WTC11 (cell line): ENCODE measurements around the gene IL1RAPL1. TPM values are rescaled to one million over a fixed set of nuclear protein-coding genes. Genes with fewer than 3 reads are reported as not detected.

Experiments
- ATAC-seq: fragments of 200-7000 bp; cut with Tn5 transposase; 2 replicates; pipeline ENCODE4 v1.10.0; 2021; ENCODE audit warnings: mild to moderate bottlenecking, moderate library complexity
- CTCF ChIA-PET: fragments of 300-600 bp; sonication (Branson Sonifier 250); formaldehyde crosslinking; loops from one replicate; lab custom pipeline; 2021; ENCODE audit warnings: antibody characterized with exemption; lab: Charles Lee
- POLR2A ChIA-PET: fragments of 350-600 bp; sonication (Branson Sonifier 250); formaldehyde crosslinking; loops from one replicate; lab custom pipeline; 2021; ENCODE audit warnings: antibody characterized with exemption; lab: Charles Lee
- DNase-seq: peaks from one replicate; pipeline ENCODE4 v3.0.0; 2021; ENCODE audit warnings: low spot score
- H3K27ac Mint-ChIP-seq: 2 replicates; pipeline ENCODE4 v1.8.0; 2021; ENCODE audit warnings: mixed read lengths
- H3K27me3 Mint-ChIP-seq: 2 replicates; pipeline ENCODE4 v1.8.0; 2021; ENCODE audit warnings: low read depth, mild to moderate bottlenecking, moderate library complexity, mixed read lengths
- H3K36me3 Mint-ChIP-seq: 2 replicates; pipeline ENCODE4 v1.8.0; 2021; ENCODE audit warnings: mixed read lengths
- H3K4me1 Mint-ChIP-seq: 2 replicates; pipeline ENCODE4 v1.8.0; 2022; ENCODE audit warnings: mixed read lengths
- H3K4me3 Mint-ChIP-seq: 2 replicates; pipeline ENCODE4 v1.8.0; 2021; ENCODE audit warnings: mild to moderate bottlenecking, moderate library complexity, mixed read lengths
- H3K9me3 Mint-ChIP-seq: 2 replicates; pipeline ENCODE4 v1.8.0; 2021; ENCODE audit warnings: mixed read lengths
- AR ChIP-seq: fragments of 250-450 bp; sonication (Bioruptor Pico); IDR thresholded peaks from 2 replicates; pipeline ENCODE4 v1.9.0; 2021; ENCODE audit warnings: mild to moderate bottlenecking
- ATF3 ChIP-seq: sonication (generic); formaldehyde crosslinking; conservative IDR thresholded peaks from 2 replicates; pipeline ENCODE4 v1.8.1; 2022; ENCODE audit warnings: mild to moderate bottlenecking, missing genetic modification reagents
- ATF6 ChIP-seq: sonication (generic); formaldehyde crosslinking; IDR thresholded peaks from 2 replicates; pipeline ENCODE4 v1.8.1; 2023; ENCODE audit warnings: mild to moderate bottlenecking, missing genetic modification reagents
- CBFB ChIP-seq: sonication (generic); formaldehyde crosslinking; IDR thresholded peaks from 2 replicates; pipeline ENCODE4 v1.8.1; 2022; ENCODE audit warnings: mild to moderate bottlenecking, low read depth, missing genetic modification reagents
- FOXK1 ChIP-seq: sonication (generic); formaldehyde crosslinking; IDR thresholded peaks from 2 replicates; pipeline ENCODE4 v1.8.0; 2022; ENCODE audit warnings: mild to moderate bottlenecking, moderate library complexity, missing genetic modification reagents
- FOXP1 ChIP-seq: sonication (generic); formaldehyde crosslinking; IDR thresholded peaks from 2 replicates; pipeline ENCODE4 v1.8.0; 2022; ENCODE audit warnings: missing genetic modification reagents, mild to moderate bottlenecking, moderate library complexity, borderline replicate concordance
- GRHL2 ChIP-seq: fragments of 250-450 bp; sonication (Bioruptor Pico); IDR thresholded peaks from 2 replicates; pipeline ENCODE4 v1.8.0; 2022; ENCODE audit warnings: mild to moderate bottlenecking, moderate library complexity; ENCODE audit not compliant: insufficient replicate concordance, severe bottlenecking
- HMGA2 ChIP-seq: fragments of 250-450 bp; sonication (Bioruptor Pico); IDR thresholded peaks from 2 replicates; pipeline ENCODE4 v1.4.0; 2021; ENCODE audit warnings: mild to moderate bottlenecking, moderate library complexity
- NFATC4 ChIP-seq: fragments of 250-450 bp; sonication (Bioruptor Pico); IDR thresholded peaks from 2 replicates; pipeline ENCODE4 v1.9.0; 2021; ENCODE audit warnings: mild to moderate bottlenecking
- NFYB ChIP-seq: sonication (generic); formaldehyde crosslinking; conservative IDR thresholded peaks from 2 replicates; pipeline ENCODE4 v1.8.0; 2022; ENCODE audit warnings: low read depth, missing genetic modification reagents
- NR2C2 ChIP-seq: sonication (generic); formaldehyde crosslinking; IDR thresholded peaks from 2 replicates; pipeline ENCODE4 v1.8.0; 2022; ENCODE audit warnings: mild to moderate bottlenecking, missing genetic modification reagents
- RELA ChIP-seq: sonication (generic); formaldehyde crosslinking; IDR thresholded peaks from 2 replicates; pipeline ENCODE4 v1.8.1; 2022; ENCODE audit warnings: missing genetic modification reagents, mild to moderate bottlenecking, borderline replicate concordance
- SMAD4 ChIP-seq: sonication (generic); formaldehyde crosslinking; IDR thresholded peaks from 2 replicates; pipeline ENCODE4 v1.8.0; 2022; ENCODE audit warnings: mild to moderate bottlenecking, missing genetic modification reagents
- SP1 ChIP-seq: sonication (generic); formaldehyde crosslinking; conservative IDR thresholded peaks from 2 replicates; pipeline ENCODE4 v1.8.1; 2022; ENCODE audit warnings: missing genetic modification reagents
- USF2 ChIP-seq: sonication (generic); formaldehyde crosslinking; IDR thresholded peaks from 2 replicates; pipeline ENCODE4 v1.8.1; 2023; ENCODE audit warnings: mild to moderate bottlenecking, missing genetic modification reagents, moderate library complexity
- ZNF671 ChIP-seq: fragments of 250-450 bp; sonication (Bioruptor Pico); IDR thresholded peaks from 2 replicates; pipeline ENCODE4 v1.8.0; 2021; ENCODE audit warnings: mild to moderate bottlenecking
- total RNA-seq: library from RNA; stranded (reverse); gene quantifications from 3 replicates; pipeline ENCODE4 v1.2.3, GENCODE V29; 2021
- TF ChIP-seq, protein P1 (sequence below): fragments of 250-450 bp; sonication (Bioruptor Pico); conservative IDR thresholded peaks from 2 replicates; pipeline ENCODE4 v1.9.0; 2021; ENCODE audit warnings: mild to moderate bottlenecking
- TF ChIP-seq, protein P2 (sequence below): sonication (generic); formaldehyde crosslinking; IDR thresholded peaks from 2 replicates; pipeline ENCODE4 v1.8.1; 2022; ENCODE audit warnings: low read depth, mild to moderate bottlenecking, moderate library complexity, missing genetic modification reagents, borderline replicate concordance
- TF ChIP-seq, protein P3 (sequence below): sonication (generic); formaldehyde crosslinking; IDR thresholded peaks from 2 replicates; pipeline ENCODE4 v1.8.0; 2023; ENCODE audit warnings: missing genetic modification reagents, mild to moderate bottlenecking, borderline replicate concordance

IL1RAPL1 gene
- total RNA-seq, 1 experiment from 2014 or later = 0.13 TPM

DNA sequence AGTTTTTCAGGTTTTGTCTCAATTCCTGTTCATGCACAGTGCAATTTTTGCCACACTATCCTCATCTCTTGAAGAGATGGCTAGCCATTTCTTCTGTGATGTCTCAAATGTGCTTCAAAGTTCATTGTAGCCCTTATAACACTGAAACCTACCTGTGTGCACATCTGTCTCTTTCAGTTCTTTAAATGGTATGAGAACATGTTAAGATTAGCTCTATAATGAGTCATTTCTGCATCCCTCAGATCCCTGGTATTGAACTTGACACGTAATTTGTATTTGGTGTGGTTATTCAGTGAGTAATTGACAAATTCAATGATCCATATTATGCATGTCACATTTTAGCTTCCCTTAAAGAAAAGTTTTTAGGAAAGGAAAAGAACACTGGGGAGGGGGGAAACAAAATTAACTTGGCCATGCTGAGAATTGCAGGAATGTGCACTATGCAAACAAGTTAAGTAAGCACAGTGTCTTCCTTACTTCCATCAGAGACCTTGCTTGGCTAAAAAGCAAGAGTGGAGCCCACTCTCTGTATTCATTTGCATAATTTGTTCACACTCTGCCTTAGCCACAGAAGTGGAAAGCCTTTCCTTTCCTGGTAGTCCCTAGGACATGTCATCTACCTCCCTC lies 968.3 kb downstream of the IL1RAPL1 start (continued):
- no peak for TF ChIP-seq AR (CRISPR knock-in tag)

GRCh38 chrX:29560065-29560464 lies 972.8 kb downstream of the IL1RAPL1 start:
- TF ChIP-seq NFYB (CRISPR knock-in tag) (no peak), FOXK1 (CRISPR knock-in tag) (no peak), CBFB (CRISPR knock-in tag) (no peak), RELA (CRISPR knock-in tag) (no peak), ATF3 (CRISPR knock-in tag) (no peak), USF2 (CRISPR knock-in tag) (no peak), SMAD4 (CRISPR knock-in tag) (no peak), HMGA2 (CRISPR knock-in tag) (no peak), GRHL2 (no peak), ZNF671 (CRISPR knock-in tag) (no peak)
- TF ChIP-seq, protein P1, sequence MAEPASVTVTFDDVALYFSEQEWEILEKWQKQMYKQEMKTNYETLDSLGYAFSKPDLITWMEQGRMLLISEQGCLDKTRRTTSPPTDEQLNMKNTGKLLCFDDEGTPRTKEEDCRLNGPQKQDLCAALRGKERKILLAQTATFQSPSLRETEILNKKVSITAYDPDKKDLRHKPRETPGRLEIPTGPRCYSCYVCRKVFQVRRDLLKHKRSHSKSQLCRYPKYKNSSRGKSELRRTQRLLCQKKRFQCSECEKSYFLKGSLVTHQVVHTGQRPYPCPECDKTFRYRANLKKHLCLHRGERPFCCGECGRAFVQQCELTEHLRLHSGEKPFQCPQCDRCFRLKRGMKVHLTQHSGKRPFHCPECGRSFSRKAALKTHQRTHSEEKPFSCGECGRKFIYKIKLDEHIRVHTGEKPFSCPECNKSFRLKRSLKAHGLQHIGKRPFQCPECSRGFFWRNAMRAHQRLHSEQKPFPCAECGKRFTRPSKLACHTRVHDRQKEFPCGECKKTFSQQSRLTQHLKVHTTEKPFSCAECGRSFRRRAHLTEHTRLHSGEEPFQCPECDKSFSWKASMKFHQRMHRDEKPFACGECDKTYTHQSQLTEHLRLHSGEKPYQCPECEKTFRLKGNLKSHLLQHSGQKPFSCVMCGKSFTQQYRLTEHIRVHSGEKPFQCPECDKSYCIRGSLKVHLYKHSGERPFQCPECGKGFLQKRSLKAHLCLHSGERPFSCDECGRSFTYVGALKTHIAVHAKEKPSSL (CRISPR knock-in tag) = no peak
- TF ChIP-seq, protein P2, sequence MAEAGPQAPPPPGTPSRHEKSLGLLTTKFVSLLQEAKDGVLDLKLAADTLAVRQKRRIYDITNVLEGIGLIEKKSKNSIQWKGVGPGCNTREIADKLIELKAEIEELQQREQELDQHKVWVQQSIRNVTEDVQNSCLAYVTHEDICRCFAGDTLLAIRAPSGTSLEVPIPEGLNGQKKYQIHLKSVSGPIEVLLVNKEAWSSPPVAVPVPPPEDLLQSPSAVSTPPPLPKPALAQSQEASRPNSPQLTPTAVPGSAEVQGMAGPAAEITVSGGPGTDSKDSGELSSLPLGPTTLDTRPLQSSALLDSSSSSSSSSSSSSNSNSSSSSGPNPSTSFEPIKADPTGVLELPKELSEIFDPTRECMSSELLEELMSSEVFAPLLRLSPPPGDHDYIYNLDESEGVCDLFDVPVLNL (CRISPR knock-in tag) = no peak
- TF ChIP-seq, all 79 proteins: peak for 0
- ChIA-PET POLR2A (no interaction called here), CTCF (no interaction called here)
- no peaks in the 10 kb centered on the region for H3K27me3 Mint-ChIP-seq
- DNase-seq = no peak
- no peak overlapping the region for H3K27ac Mint-ChIP-seq
- H3K4me1 Mint-ChIP-seq = no peaks in the 10 kb centered on the region
- no peak for ATAC-seq
- H3K36me3 Mint-ChIP-seq = peaks cover 14% of the 10 kb centered on the region
- no peak overlapping the region for H3K4me3 Mint-ChIP-seq
- H3K9me3 Mint-ChIP-seq = peaks cover 29% of the 10 kb centered on the region

DNA sequence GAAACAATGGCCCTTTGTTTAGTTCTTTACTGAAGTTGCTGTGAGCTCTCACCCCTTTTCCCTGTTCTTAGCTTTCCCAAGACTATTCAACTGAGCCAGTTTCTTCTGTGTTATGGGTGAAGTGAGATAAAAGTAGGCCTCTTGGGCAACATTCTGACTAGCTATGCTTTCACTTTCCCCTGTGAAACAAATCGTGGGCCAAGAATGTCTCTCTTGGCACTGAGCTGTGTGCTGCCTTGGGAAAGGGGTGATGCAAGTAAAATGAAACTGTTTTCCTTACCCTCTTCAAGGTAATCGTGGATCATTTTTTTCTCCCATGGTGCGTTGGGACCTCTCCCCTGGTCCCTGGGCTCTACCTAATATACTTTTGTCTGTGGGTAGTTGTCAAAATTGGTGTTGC lies 974.2 kb downstream of the IL1RAPL1 start:
- peaks cover 29% of the 10 kb centered on the region for H3K9me3 Mint-ChIP-seq
- H3K4me3 Mint-ChIP-seq = no peak overlapping the region
- no peaks in the 10 kb centered on the region for H3K27me3 Mint-ChIP-seq
- POLR2A ChIA-PET = no interaction called here
- no peak overlapping the region for H3K27ac Mint-ChIP-seq
- DNase-seq (no peak), ATAC-seq (no peak)
- CTCF ChIA-PET = no interaction called here
- no peaks in the 10 kb centered on the region for H3K4me1 Mint-ChIP-seq
- H3K36me3 Mint-ChIP-seq = peaks cover 14% of the 10 kb centered on the region
- TF ChIP-seq NR2C2 (no peak), NFATC4 (CRISPR knock-in tag) (no peak), SP1 (CRISPR knock-in tag) (no peak), FOXP1 (CRISPR knock-in tag) (no peak), ATF6 (CRISPR knock-in tag) (no peak), HMGA2 (CRISPR knock-in tag) (no peak)
- TF ChIP-seq, protein P3, sequence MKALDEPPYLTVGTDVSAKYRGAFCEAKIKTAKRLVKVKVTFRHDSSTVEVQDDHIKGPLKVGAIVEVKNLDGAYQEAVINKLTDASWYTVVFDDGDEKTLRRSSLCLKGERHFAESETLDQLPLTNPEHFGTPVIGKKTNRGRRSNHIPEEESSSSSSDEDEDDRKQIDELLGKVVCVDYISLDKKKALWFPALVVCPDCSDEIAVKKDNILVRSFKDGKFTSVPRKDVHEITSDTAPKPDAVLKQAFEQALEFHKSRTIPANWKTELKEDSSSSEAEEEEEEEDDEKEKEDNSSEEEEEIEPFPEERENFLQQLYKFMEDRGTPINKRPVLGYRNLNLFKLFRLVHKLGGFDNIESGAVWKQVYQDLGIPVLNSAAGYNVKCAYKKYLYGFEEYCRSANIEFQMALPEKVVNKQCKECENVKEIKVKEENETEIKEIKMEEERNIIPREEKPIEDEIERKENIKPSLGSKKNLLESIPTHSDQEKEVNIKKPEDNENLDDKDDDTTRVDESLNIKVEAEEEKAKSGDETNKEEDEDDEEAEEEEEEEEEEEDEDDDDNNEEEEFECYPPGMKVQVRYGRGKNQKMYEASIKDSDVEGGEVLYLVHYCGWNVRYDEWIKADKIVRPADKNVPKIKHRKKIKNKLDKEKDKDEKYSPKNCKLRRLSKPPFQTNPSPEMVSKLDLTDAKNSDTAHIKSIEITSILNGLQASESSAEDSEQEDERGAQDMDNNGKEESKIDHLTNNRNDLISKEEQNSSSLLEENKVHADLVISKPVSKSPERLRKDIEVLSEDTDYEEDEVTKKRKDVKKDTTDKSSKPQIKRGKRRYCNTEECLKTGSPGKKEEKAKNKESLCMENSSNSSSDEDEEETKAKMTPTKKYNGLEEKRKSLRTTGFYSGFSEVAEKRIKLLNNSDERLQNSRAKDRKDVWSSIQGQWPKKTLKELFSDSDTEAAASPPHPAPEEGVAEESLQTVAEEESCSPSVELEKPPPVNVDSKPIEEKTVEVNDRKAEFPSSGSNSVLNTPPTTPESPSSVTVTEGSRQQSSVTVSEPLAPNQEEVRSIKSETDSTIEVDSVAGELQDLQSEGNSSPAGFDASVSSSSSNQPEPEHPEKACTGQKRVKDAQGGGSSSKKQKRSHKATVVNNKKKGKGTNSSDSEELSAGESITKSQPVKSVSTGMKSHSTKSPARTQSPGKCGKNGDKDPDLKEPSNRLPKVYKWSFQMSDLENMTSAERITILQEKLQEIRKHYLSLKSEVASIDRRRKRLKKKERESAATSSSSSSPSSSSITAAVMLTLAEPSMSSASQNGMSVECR (CRISPR knock-in tag) = no peak
